Epithelial cell of esophagus (primary cell): Measurements from ENCODE around the gene OVOL3.
"Not testable (repeated sequence)": the region's sequence is repeated elsewhere in the genome, so short reads cannot be mapped to it uniquely, and the experiment has no call there.

Source experiments
- DNase-seq: peaks from one replicate; pipeline ENCODE4 v3.0.0; 2010; ENCODE audit warnings: low read depth
- H3K4me3 ChIP-seq: 2 replicates; pipeline ENCODE4 v1.5.1; 2011; ENCODE audit warnings: mild to moderate bottlenecking, low read length, control low read depth
- TF ChIP-seq, protein P1 (sequence below): IDR thresholded peaks from 2 replicates; pipeline ENCODE4 v1.5.1; 2011; ENCODE audit warnings: low read depth, mild to moderate bottlenecking, low read length, control low read depth, inconsistent platforms; ENCODE audit not compliant: insufficient read depth; ENCODE audit errors: missing control alignments

The OVOL3 gene

DNA sequence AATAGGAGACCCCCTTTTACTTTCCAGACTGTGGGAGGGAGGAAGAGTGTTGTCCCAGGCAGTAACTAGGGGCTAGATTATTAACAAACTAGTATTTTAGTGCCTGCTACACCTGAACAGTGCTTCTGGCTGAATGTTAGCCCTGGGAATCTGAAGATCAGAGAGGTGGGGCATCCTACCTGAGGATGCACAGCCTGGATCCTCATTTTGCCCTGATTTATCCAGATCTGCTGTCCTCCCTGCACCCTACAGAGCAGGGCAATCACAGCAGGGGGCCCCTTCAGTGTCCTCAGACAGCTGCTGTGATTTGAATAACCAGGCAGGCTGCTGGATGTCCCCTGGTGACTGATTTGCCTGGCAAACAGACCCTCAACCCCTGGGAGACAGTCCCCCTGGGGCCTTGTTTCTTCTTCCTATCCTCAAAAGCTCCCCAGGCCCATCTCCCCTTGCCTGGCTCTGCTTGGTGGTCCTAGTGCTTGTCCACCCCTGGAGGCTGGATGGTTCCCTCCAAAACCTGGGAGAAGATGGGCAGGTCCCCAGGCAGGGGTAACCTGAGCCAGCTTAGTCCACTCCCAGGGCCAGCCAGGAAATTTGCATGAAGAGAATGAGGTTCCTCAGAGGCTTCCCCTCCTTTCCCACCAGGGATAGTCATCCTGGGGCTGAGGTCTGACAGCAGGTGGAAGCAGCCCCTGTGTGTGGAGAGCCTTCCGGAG lies at the start of gene OVOL3:
TSS of gene OVOL3 (plus strand) at position 657 of the 713 bp plus-strand sequence. CDS start 60 bp downstream, outside the sequence.
- DNase-seq = no peak
- no peak within 1 kb of the TSS for H3K4me3 ChIP-seq
- TF ChIP-seq, protein P1, sequence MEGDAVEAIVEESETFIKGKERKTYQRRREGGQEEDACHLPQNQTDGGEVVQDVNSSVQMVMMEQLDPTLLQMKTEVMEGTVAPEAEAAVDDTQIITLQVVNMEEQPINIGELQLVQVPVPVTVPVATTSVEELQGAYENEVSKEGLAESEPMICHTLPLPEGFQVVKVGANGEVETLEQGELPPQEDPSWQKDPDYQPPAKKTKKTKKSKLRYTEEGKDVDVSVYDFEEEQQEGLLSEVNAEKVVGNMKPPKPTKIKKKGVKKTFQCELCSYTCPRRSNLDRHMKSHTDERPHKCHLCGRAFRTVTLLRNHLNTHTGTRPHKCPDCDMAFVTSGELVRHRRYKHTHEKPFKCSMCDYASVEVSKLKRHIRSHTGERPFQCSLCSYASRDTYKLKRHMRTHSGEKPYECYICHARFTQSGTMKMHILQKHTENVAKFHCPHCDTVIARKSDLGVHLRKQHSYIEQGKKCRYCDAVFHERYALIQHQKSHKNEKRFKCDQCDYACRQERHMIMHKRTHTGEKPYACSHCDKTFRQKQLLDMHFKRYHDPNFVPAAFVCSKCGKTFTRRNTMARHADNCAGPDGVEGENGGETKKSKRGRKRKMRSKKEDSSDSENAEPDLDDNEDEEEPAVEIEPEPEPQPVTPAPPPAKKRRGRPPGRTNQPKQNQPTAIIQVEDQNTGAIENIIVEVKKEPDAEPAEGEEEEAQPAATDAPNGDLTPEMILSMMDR = no peak

DNA sequence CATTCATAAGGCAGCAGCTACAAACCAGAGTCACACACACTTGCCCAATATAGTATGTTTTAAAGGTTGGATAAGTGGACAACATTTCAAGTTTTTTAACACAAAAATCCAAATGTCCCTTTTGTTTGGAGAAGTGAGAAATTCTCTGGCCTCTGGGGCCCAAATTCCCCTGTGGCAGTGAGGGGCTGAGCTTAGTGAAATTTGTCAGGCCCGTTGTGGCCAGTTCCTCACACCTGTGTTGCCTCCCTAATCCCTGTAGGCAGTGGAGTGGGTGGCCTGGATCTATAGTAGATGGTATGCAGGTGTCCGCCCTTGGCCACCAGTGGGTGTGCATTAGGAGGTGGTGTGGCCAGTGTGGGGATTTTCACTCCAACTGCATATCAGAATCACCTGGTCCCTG lies 49.6 kb upstream of the OVOL3 start:
- H3K4me3 ChIP-seq = no peak overlapping the region
- TF ChIP-seq, protein P1 = no peak
- DNase-seq = no peak

DNA sequence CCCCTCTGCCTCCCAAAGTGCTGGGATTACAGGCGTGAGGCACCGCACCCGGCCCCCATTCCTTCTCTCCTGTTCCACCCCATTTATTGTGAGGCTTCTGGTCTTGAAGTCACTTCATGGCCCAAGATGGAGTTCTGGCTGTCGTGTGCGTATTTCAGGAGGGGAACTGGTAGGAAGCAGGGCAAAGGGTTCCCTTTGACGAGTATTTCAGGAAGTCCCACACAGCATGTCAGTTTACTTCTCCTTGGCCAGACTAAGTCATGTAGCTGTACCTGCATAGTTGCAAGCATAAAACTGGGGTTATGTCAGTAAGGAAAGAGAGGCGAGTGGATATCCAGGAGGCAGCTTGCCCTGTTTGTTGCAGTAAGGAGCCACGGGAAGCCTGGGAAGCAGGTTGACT lies 46.1 kb upstream of the OVOL3 start:
- TF ChIP-seq, protein P1 = no peak
- DNase-seq = no peak
- no peak overlapping the region for H3K4me3 ChIP-seq

DNA sequence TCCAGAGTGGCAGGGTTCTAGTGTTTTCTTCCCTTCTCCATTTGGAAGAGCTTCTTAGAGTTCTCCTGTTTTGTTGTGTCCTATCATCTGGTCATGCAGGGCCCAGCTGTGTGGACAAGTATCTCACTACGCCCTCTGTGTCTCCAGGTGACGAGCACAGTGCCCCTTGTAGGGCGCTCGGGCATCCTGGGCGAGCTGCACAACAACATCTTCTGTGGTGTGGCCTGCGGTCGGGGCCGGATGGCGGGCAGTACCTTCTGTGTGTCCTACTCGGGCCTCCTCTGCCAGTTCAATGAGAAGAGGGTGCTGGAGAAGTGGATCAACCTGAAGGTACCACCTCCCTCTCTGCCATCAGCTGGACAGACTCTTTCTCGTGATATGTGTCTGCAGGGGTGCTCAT lies 43.3 kb upstream of the OVOL3 start:
- H3K4me3 ChIP-seq = no peak overlapping the region
- no peak for DNase-seq
- TF ChIP-seq, protein P1 = no peak

DNA sequence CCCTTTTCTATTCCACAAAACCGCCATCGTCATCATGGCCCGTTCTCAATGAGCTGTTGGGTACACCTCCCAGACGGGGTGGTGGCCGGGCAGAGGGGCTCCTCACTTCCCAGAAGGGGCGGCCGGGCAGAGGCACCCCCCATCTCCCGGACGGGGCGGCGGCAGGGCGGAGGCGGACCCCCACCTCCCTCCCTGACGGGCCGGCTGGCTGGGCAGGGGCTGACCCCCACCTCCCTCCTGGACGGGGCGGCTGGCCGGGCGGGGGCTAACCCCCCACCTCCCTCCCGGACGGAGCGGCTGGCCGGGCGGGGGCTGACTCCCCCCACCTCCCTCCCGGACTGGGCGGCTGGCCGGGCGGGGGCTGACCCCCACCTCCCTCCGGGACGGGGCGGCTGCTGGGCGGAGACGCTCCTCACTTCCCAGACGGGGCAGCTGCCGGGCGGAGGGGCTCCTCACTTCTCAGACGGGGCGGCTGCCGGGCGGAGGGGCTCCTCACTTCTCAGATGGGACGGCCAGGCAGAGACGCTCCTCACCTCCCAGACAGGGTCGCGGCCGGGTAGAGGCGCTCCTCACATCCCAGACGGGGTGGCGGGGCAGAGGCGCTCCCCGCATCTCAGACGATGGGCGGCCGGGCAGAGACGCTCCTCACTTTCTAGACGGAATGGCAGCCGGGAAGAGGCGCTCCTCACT lies 42.0 kb upstream of the OVOL3 start:
- not testable (repeated sequence) for H3K4me3 ChIP-seq, DNase-seq

DNA sequence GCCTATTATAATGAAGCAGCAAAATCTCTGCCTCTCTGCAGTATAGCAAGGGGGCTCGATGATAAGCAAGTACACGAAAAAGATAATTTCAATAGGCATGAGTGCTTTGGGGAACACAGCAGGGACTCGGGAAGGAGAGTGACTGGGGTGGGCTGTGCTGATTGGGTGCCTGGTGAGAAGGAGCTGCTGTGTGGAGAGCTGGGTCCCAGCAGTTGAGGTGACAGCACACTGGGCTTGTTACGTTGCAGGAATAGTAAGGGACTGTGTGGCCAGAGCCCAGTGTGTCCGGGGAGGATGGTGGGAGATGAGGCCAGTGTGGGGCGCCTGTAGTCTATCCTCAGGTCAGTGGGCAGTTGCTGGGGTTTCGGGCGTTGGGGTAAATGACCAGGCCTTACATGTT lies 38.9 kb upstream of the OVOL3 start:
- TF ChIP-seq, protein P1 = no peak
- DNase-seq = no peak

DNA sequence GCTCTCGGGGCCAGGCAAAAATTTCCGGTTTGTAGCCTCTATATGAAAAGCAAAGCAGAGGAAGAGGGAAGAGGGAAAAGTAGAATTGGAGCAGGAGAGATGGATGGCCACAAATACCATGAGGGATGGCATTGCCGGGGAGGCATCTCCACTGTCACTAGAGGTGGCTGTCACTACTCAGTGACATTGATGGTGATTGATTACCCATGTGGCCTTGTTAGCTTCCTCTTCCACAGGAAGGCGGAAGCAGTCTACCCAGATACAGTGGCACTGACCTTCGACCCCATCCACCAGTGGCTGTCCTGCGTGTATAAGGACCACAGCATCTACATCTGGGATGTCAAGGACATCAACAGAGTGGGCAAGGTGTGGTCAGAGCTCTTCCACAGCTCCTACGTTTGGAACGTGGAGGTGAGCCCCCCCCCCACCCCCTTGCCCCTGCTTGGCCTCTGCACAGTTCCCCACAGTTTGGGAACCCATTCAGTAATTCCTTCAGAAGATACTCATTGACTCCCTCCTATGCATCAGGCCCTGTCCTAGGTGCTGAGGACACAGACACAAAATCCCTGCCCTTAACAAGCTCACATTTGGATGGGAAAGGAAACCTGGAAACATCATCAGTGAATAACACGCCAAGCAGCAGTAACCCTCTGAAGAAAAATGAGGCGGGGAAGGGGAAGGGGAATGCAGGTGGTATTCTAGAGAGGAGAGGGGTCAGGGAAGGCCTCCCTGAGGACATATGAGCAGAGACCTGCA lies 37.6 kb upstream of the OVOL3 start:
- DNase-seq = no peak
- H3K4me3 ChIP-seq = no peak overlapping the region
- TF ChIP-seq, protein P1 = no peak

More for the DNA sequence above, 38.9 kb upstream of the OVOL3 start:
- H3K4me3 ChIP-seq = no peak overlapping the region
